ENCODE results near the gene PIGZ.

DNA sequence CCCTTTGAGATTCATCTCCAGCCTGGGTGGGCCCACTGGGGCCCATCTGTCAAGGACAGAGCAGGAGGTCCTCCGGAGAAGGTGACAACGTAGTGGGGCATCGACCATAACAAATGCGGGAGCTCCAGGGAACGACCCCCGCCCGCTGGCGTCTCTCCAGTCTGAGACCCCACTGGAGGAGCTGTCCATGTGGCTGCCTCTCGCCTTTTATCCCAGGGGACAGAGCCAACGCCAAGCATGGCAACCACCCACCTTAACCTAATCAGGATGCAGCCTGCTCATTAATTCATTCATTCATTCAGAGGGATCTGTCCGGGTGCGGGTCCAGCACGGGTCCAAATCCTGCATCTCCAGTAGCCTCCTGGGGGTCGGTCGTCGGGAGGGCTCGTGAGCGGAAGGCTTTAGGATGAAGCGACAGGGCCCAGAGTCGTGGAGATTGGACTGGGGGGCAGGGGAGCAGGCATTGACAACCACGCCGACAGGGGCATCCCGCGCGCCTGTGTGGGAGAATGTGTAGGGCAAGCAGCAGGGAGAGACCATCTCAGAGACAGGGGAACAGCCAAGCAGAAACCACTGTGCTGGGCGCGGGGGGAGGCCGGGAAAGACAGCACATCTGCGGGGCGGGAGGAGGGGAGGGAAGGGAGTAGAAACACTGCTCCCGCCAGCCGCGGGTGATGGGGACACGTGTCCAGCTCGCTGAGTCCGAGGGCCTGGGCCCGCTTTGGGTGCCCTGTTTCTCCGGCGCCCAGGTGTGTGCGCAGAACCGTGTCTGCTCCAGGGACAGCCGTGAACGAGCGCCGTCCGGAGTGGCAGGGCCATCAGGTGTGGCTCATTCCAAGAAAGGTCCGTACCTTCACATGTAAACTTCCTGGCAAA lies 1.9 kb downstream of the PIGZ start:
- no peak for TF ChIP-seq POLR2AphosphoS5 (IDR thresholded peaks at IDR 0.05)
- TF ChIP-seq, protein P1, sequence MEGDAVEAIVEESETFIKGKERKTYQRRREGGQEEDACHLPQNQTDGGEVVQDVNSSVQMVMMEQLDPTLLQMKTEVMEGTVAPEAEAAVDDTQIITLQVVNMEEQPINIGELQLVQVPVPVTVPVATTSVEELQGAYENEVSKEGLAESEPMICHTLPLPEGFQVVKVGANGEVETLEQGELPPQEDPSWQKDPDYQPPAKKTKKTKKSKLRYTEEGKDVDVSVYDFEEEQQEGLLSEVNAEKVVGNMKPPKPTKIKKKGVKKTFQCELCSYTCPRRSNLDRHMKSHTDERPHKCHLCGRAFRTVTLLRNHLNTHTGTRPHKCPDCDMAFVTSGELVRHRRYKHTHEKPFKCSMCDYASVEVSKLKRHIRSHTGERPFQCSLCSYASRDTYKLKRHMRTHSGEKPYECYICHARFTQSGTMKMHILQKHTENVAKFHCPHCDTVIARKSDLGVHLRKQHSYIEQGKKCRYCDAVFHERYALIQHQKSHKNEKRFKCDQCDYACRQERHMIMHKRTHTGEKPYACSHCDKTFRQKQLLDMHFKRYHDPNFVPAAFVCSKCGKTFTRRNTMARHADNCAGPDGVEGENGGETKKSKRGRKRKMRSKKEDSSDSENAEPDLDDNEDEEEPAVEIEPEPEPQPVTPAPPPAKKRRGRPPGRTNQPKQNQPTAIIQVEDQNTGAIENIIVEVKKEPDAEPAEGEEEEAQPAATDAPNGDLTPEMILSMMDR (IDR thresholded peaks at IDR 0.05) = no peak
- no peak for TF ChIP-seq POLR2A (IDR thresholded peaks at IDR 0.05)
